Stimulated activated naive CD8-positive, alpha-beta T cell treated with anti-CD3 and anti-CD28 coated beads, Interleukin-15, amount 100 ng/mL, for 72 hours (primary cell): Measurements from ENCODE around the gene FPR1.
"Not testable (repeated sequence)": the region's sequence is repeated elsewhere in the genome, so short reads cannot be mapped to it uniquely, and the experiment has no call there.

Experiments
- ATAC-seq: fragments of 150-1000 bp; cut with Tn5 transposase; 2 replicates; pipeline ENCODE4 v1.10.0; 2021; ENCODE audit warnings: mild to moderate bottlenecking, moderate library complexity
- DNase-seq, 2 donors: peaks; one replicate each; pipeline ENCODE4 v3.0.0; 2021 to 2022
- H3K27ac Mint-ChIP-seq, 2 donors: one replicate each; pipeline ENCODE4 v1.8.0; 2022; ENCODE audit warnings: mild to moderate bottlenecking in 2 of 2, mixed read lengths in 2 of 2, moderate library complexity in 2 of 2
- H3K27me3 Mint-ChIP-seq: one replicate; pipeline ENCODE4 v1.8.0; 2022; ENCODE audit warnings: mixed read lengths
- H3K4me1 Mint-ChIP-seq: one replicate; pipeline ENCODE4 v1.8.0; 2022; ENCODE audit warnings: mild to moderate bottlenecking, mixed read lengths
- H3K4me3 Mint-ChIP-seq, 2 donors: one replicate each; pipeline ENCODE4 v1.8.0; 2022; ENCODE audit warnings: mild to moderate bottlenecking in 2 of 2, mixed read lengths in 2 of 2, moderate library complexity in 1 of 2
- H3K9me3 Mint-ChIP-seq, 2 donors: one replicate each; pipeline ENCODE4 v1.8.0; 2022; ENCODE audit warnings: mixed read lengths in 2 of 2

The FPR1 gene

GRCh38 chr19:51755571-51755970 is 3.9 kb upstream of the FPR1 start:
- DNase-seq (no peak), ATAC-seq (no peak)
- no peak overlapping the region for H3K4me3 Mint-ChIP-seq
- peaks cover 4 to 7% of the 10 kb centered on the region in 2 donors for H3K9me3 Mint-ChIP-seq
- peaks cover 19% of the 10 kb centered on the region for H3K27me3 Mint-ChIP-seq
- no peak overlapping the region for H3K27ac Mint-ChIP-seq
- H3K4me1 Mint-ChIP-seq = no peaks in the 10 kb centered on the region

GRCh38 chr19:51754770-51755169 is 3.1 kb upstream of the FPR1 start:
- Mint-ChIP-seq H3K4me3 (no peak overlapping the region), H3K9me3 (peaks cover 4 to 7% of the 10 kb centered on the region in 2 donors), H3K27me3 (peaks cover 19% of the 10 kb centered on the region), H3K27ac (no peak overlapping the region), H3K4me1 (no peaks in the 10 kb centered on the region)
- ATAC-seq (no peak), DNase-seq (no peak)

GRCh38 chr19:51754109-51754508 is 2.4 kb upstream of the FPR1 start:
- no peak overlapping the region for H3K27ac Mint-ChIP-seq
- no peak for DNase-seq
- peaks cover 19% of the 10 kb centered on the region for H3K27me3 Mint-ChIP-seq
- no peaks in the 10 kb centered on the region for H3K4me1 Mint-ChIP-seq
- peaks cover 4 to 7% of the 10 kb centered on the region in 2 donors for H3K9me3 Mint-ChIP-seq
- H3K4me3 Mint-ChIP-seq = no peak overlapping the region
- no peak for ATAC-seq

GRCh38 chr19:51750400-51751094 is 1.1 kb downstream of the FPR1 start:
- Mint-ChIP-seq H3K27me3 (peaks cover 3% of the 10 kb centered on the region), H3K4me3 (no peak overlapping the region), H3K9me3 (no peaks in the 10 kb centered on the region), H3K27ac (no peak overlapping the region), H3K4me1 (no peaks in the 10 kb centered on the region)
- no peak for ATAC-seq
- no peak for DNase-seq

DNA sequence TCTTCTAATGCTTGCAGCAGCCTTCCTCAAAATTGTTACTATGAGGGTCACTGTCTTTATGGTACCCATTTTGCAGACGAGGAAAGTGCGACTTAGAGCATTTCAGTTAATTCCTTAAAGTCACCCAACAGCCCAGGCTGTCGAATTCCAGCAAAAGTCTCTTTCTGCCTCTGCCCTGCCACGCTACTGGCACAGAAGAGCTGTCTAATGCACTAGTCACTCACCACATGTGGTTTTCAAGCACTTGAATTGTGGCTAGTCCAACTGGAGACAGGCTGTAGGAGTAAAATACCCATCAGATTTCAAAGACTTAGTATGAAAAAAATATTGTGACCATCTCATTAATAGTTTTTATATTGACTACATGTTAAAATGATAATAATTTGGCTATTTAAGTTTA is 1.7 kb downstream of the FPR1 start:
- Mint-ChIP-seq H3K9me3 (no peaks in the 10 kb centered on the region), H3K27ac (no peak overlapping the region), H3K4me1 (no peaks in the 10 kb centered on the region), H3K4me3 (no peak overlapping the region), H3K27me3 (no peaks in the 10 kb centered on the region)
- no peak for ATAC-seq
- no peak for DNase-seq

DNA sequence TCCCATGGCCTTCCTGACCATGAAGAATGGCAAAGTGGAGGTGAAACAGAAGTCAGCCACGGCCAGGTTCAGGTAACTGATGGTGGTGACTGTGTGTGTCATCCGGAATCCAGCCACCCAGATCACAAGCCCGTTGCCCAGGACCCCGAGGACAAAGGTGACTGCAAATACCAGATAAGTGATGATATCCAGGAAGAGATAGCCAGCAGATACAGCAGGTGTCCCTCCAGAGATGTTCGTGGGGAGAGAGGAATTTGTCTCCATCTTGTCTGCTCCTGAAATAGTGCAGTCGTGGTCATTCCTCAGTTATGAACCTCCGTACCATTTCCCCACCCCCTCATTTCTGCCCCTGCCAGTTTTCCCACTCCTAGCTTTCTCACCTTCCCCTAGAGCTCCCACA is 4.9 kb downstream of the FPR1 start:
- no peak overlapping the region for H3K27ac Mint-ChIP-seq
- no peak for ATAC-seq
- DNase-seq = no peak
- no peaks in the 10 kb centered on the region for H3K9me3 Mint-ChIP-seq
- H3K4me3 Mint-ChIP-seq = no peak overlapping the region
- H3K27me3 Mint-ChIP-seq = peaks cover 14% of the 10 kb centered on the region
- H3K4me1 Mint-ChIP-seq = no peaks in the 10 kb centered on the region

DNA sequence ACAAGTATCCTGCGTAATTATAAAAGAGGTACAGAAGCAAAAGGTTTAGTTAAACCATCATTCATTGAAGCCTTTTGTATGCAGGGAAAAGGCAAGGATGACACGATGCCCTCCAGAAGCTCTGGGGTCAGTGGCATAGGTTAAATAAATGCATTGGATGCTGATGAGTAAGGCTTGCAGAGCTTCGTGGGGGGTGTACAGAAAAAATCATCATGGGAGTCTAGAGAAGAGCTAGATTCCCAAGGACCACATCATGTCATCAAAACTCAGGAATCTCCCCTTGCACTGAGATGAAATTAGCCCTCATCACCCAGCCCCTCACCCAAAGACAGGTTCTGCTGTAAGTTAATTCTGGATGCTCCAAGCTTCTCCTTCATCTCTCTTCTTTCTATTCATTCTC is 8.3 kb downstream of the FPR1 start:
- no peak overlapping the region for H3K27ac Mint-ChIP-seq
- no peak for ATAC-seq

DNA sequence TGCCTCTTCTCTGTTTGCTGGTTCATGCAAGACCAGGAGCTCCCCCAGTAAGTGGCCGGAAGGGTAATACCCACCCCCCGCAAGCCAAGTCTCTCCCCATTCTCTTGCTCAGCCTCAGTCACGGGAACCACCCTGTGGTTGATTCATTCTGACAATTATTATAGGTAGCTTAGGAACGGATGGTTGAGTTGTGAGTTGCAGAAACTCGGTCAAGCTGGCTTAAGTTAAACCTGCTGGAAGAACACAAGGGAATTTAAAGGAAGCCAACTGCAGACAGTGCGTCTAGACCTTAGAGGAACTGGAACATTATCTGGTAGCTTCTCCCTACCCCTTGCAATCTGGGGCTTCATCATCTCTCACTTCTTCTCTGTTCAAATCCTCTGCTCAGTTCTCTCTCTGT is 8.9 kb downstream of the FPR1 start:
- H3K9me3 Mint-ChIP-seq = no peaks in the 10 kb centered on the region
- no peak overlapping the region for H3K27ac Mint-ChIP-seq
- ATAC-seq (no peak), DNase-seq (no peak)
- H3K4me1 Mint-ChIP-seq = no peaks in the 10 kb centered on the region
- no peak overlapping the region for H3K4me3 Mint-ChIP-seq
- peaks cover 14% of the 10 kb centered on the region for H3K27me3 Mint-ChIP-seq

More for the DNA sequence above, 8.3 kb downstream of the FPR1 start:
- H3K27me3 Mint-ChIP-seq = peaks cover 14% of the 10 kb centered on the region
- no peaks in the 10 kb centered on the region for H3K9me3 Mint-ChIP-seq
- H3K4me3 Mint-ChIP-seq = no peak overlapping the region
- no peaks in the 10 kb centered on the region for H3K4me1 Mint-ChIP-seq
- DNase-seq = no peak

GRCh38 chr19:51740356-51740755 is 11.3 kb downstream of the FPR1 start:
- Mint-ChIP-seq H3K27me3 (peaks cover 36% of the 10 kb centered on the region), H3K27ac (no peak overlapping the region)
- no peak for DNase-seq

GRCh38 chr19:51739466-51740213 is 12.0 kb downstream of the FPR1 start:
- Mint-ChIP-seq H3K4me1 (peaks cover 5% of the 10 kb centered on the region), H3K27me3 (peaks cover 40% of the 10 kb centered on the region), H3K4me3 (no peak overlapping the region), H3K9me3 (no peaks in the 10 kb centered on the region), H3K27ac (no peak overlapping the region)
- no peak for ATAC-seq
- no peak for DNase-seq

More at GRCh38 chr19:51740356-51740755, 11.3 kb downstream of the FPR1 start:
- no peak for ATAC-seq
- Mint-ChIP-seq H3K4me1 (peaks cover 5% of the 10 kb centered on the region), H3K4me3 (no peak overlapping the region), H3K9me3 (no peaks in the 10 kb centered on the region)

DNA sequence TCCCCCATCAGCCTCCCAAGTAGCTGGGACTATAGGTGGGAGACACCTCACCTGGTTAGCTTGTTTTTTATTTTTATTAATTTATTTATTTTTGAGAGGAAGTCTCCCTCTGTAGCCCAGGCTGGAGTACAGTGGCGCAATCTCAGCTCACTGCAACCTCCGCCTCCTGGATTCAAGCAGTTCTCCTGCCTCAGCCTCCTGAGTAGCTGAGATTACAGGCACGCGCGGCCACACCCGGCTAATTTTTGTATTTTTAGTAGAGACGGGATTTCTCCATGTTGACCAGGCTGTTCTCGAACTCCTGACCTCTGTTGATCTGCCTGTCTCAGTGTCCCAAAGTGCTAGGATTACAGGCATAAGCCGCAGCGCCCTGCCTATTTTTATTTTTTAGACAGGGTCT is 13.2 kb downstream of the FPR1 start:
- peaks cover 34% of the 10 kb centered on the region for H3K27me3 Mint-ChIP-seq
- not testable (repeated sequence) for H3K9me3 Mint-ChIP-seq, DNase-seq, ATAC-seq, H3K27ac Mint-ChIP-seq, H3K4me3 Mint-ChIP-seq, H3K4me1 Mint-ChIP-seq

- H3K9me3 Mint-ChIP-seq = no peaks in the 10 kb centered on the region
- H3K27ac Mint-ChIP-seq = no peak overlapping the region
- no peak for DNase-seq
- H3K27me3 Mint-ChIP-seq = peaks cover 29% of the 10 kb centered on the region
- ATAC-seq = no peak
- H3K4me3 Mint-ChIP-seq = no peak overlapping the region
- H3K4me1 Mint-ChIP-seq = peaks cover 5% of the 10 kb centered on the region
These were observed 13.8 kb downstream of the FPR1 start for GRCh38 chr19:51737924-51738323.

- peaks cover 0 to 3% of the 10 kb centered on the region in 2 donors for H3K9me3 Mint-ChIP-seq
- H3K27ac Mint-ChIP-seq = no peak overlapping the region
- H3K4me1 Mint-ChIP-seq = peaks cover 5% of the 10 kb centered on the region
These were observed 14.3 kb downstream of the FPR1 start for GRCh38 chr19:51737389-51737788.

DNA sequence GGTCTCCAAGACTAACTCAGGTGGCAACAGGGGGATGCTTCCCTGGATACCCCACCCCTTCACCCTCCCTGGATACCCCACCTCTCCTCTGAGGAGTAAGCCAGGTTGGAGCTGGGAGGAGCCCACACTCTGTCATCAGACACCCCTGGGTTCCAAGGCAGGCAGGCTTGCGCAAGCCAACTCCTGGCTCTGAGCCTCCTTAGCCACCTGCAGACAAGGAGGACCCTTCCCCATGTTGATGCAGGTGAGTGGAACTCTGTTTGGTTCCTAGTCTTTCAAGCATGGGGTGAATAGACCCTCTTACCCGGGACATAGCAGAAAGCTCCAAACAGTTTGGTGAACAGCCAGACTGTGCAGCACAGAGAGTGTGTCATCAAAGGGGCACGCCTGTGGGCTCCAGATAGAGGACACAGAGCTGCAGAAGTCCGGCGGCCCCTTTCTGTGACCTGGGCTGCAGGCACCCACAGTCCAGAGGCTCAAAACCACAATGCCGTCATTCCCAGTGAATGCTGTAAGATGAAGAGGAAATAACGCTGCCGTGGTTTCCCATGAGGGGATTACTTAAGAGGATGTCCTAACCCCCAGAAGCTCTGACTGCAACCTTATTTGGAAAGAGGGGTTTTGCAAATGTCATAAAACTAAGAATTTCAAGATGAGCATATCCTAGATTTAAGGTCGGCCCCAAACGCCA is 15.8 kb downstream of the FPR1 start:
- no peak for ATAC-seq
- Mint-ChIP-seq H3K4me3 (no peak overlapping the region), H3K4me1 (peaks cover 5% of the 10 kb centered on the region), H3K27me3 (peaks cover 36% of the 10 kb centered on the region), H3K9me3 (peaks cover 7 to 18% of the 10 kb centered on the region in 2 donors), H3K27ac (no peak overlapping the region)
- DNase-seq = no peak

More at GRCh38 chr19:51737389-51737788, 14.3 kb downstream of the FPR1 start:
- Mint-ChIP-seq H3K4me3 (no peak overlapping the region), H3K27me3 (peaks cover 28% of the 10 kb centered on the region)
- DNase-seq (no peak), ATAC-seq (no peak)

GRCh38 chr19:51733742-51734522 is 17.7 kb downstream of the FPR1 start:
- ATAC-seq = no peak
- no peak overlapping the region for H3K4me3 Mint-ChIP-seq

More at GRCh38 chr19:51733742-51734522, 17.7 kb downstream of the FPR1 start:
- peaks cover 14 to 29% of the 10 kb centered on the region in 2 donors for H3K9me3 Mint-ChIP-seq
- DNase-seq = no peak
- H3K4me1 Mint-ChIP-seq = peaks cover 5% of the 10 kb centered on the region
- peaks cover 41% of the 10 kb centered on the region for H3K27me3 Mint-ChIP-seq
- H3K27ac Mint-ChIP-seq = no peak overlapping the region
